OCI-LY1 (cell line): ENCODE data around the gene RTL10.

Source experiments
- EZH2 ChIP-seq: fragments of 200-600 bp; sonication (generic), shearing (Covaris generic); IDR thresholded peaks from 2 replicates; pipeline ENCODE4 v1.8.0; 2017; ENCODE audit warnings: borderline replicate concordance, mixed run types, mild to moderate bottlenecking, antibody characterized with exemption, low read length, moderate library complexity, mixed read lengths
- TF ChIP-seq, protein P1 (sequence below): fragments of 200-600 bp; sonication (generic), shearing (Covaris generic); IDR thresholded peaks from 2 replicates; pipeline ENCODE4 v1.5.1; 2017; ENCODE audit warnings: mild to moderate bottlenecking, antibody characterized with exemption, low read length, moderate library complexity, mixed read lengths

DNA sequence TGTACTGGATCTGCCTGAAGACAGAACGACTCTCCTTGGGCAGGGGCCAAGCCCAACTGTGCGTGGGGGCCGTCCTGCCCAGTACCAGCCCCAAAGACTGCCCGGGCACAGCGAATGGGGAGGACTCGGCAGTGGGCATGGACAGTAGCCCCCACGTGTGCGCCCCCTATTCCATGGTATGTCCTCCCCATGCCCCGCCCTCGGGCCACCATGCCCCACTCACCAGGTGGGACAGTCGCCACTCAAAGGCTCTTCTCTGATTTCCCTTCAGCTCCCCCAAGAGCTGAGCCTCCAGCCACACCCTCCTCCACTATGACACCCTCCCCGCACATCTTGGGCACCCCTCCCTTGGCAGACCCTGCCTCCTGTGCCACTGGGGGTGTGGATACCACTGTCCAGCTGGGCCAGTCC is 43.5 kb downstream of the RTL10 start:
- TF ChIP-seq, protein P1, sequence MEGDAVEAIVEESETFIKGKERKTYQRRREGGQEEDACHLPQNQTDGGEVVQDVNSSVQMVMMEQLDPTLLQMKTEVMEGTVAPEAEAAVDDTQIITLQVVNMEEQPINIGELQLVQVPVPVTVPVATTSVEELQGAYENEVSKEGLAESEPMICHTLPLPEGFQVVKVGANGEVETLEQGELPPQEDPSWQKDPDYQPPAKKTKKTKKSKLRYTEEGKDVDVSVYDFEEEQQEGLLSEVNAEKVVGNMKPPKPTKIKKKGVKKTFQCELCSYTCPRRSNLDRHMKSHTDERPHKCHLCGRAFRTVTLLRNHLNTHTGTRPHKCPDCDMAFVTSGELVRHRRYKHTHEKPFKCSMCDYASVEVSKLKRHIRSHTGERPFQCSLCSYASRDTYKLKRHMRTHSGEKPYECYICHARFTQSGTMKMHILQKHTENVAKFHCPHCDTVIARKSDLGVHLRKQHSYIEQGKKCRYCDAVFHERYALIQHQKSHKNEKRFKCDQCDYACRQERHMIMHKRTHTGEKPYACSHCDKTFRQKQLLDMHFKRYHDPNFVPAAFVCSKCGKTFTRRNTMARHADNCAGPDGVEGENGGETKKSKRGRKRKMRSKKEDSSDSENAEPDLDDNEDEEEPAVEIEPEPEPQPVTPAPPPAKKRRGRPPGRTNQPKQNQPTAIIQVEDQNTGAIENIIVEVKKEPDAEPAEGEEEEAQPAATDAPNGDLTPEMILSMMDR = no peak
- TF ChIP-seq EZH2 = no peak
